DND-41 (cell line): ENCODE results near the gene MMP17.

Experiments
- ATAC-seq: fragments of 200-7000 bp; cut with Tn5 transposase; 3 replicates; pipeline ENCODE4 v1.9.1; 2021; ENCODE audit warnings: low read depth; ENCODE audit not compliant: insufficient read depth
- DNase-seq: peaks from one replicate; pipeline ENCODE4 v3.0.0-alpha.2; 2020
- H2AFZ ChIP-seq: 2 replicates; pipeline ENCODE4 v1.6.0; 2012; ENCODE audit warnings: low read depth, low read length
- H3K27ac ChIP-seq: 2 replicates; pipeline ENCODE4 v1.5.1; 2012; ENCODE audit warnings: low read length, inconsistent platforms
- H3K27me3 ChIP-seq: fragments of 200-600 bp; sonication (generic); 2 replicates; pipeline ENCODE4 v1.6.0; 2012; ENCODE audit warnings: low read length, mild to moderate bottlenecking, inconsistent platforms; ENCODE audit not compliant: insufficient read depth, poor library complexity
- H3K36me3 ChIP-seq: 2 replicates; pipeline ENCODE4 v1.5.1; 2012; ENCODE audit warnings: low read length, inconsistent platforms; ENCODE audit not compliant: insufficient read depth
- H3K4me1 ChIP-seq: 2 replicates; pipeline ENCODE4 v1.5.1; 2012; ENCODE audit warnings: mild to moderate bottlenecking, low read length; ENCODE audit not compliant: insufficient read depth
- H3K4me2 ChIP-seq: 2 replicates; pipeline ENCODE4 v1.6.0; 2012; ENCODE audit warnings: mild to moderate bottlenecking, moderate library complexity, low read length, inconsistent platforms; ENCODE audit not compliant: insufficient read depth
- H3K4me3 ChIP-seq, 2 experiments: fragments of 200-600 bp in 1 of 2; shearing (Covaris generic) in 1 of 2; 2 replicates each; pipeline ENCODE4 v1.5.1; 2012 to 2016; ENCODE audit warnings: inconsistent platforms in 2 of 2, low read length in 2 of 2, mild to moderate bottlenecking in 2 of 2, low read depth in 1 of 2, moderate library complexity in 1 of 2
- H3K79me2 ChIP-seq: 2 replicates; pipeline ENCODE4 v1.6.0; 2012; ENCODE audit warnings: low read length, inconsistent platforms; ENCODE audit not compliant: insufficient read depth
- H3K9ac ChIP-seq: 2 replicates; pipeline ENCODE4 v1.6.0; 2012; ENCODE audit warnings: low read depth, mild to moderate bottlenecking, inconsistent platforms, low read length, moderate library complexity
- H3K9me3 ChIP-seq: 2 replicates; pipeline ENCODE4 v1.5.1; 2012; ENCODE audit warnings: low read length, moderate library complexity, mild to moderate bottlenecking, inconsistent platforms; ENCODE audit not compliant: insufficient read depth, severe bottlenecking
- H4K20me1 ChIP-seq: 2 replicates; pipeline ENCODE4 v1.6.0; 2012; ENCODE audit warnings: low read length; ENCODE audit not compliant: insufficient read depth
- EZH2 ChIP-seq: IDR thresholded peaks from 3 replicates; pipeline ENCODE4 v1.6.1; 2012; ENCODE audit warnings: borderline replicate concordance, low read depth, mild to moderate bottlenecking, moderate library complexity, low read length, inconsistent platforms; ENCODE audit not compliant: severe bottlenecking
- TF ChIP-seq, protein P1 (sequence below): IDR thresholded peaks from 2 replicates; pipeline ENCODE4 v1.5.1; 2012; ENCODE audit warnings: borderline replicate concordance, low read length, moderate library complexity, mild to moderate bottlenecking; ENCODE audit not compliant: poor library complexity, severe bottlenecking; ENCODE audit errors: extremely low read depth

MMP17 gene

DNA sequence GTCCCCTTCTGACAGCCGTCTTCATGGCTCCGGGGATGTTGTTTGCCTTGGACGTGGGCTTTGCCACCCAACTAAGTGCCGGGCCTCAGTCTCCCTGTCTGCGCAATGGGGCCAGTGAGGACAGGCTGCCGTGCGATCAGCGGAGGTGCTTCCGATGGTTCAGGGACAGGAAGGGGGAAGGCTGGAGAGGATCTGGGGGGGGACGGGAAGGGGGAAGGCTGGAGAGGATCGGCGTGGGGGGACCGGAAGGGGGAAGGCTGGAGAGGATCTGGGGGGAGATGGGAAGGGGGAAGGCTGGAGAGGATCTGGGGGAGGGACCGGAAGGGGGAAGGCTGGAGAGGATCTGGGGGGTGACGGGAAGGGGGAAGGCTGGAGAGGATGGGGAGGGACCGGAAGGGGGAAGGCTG, 3.4 kb downstream of the MMP17 start:
- H3K36me3 ChIP-seq = no peaks in the 10 kb centered on the region
- H3K27me3 ChIP-seq = no peaks in the 10 kb centered on the region
- ATAC-seq = no peak
- no peaks in the 10 kb centered on the region for H3K4me1 ChIP-seq
- no peaks in the 10 kb centered on the region for H3K79me2 ChIP-seq
- no peak for DNase-seq
- no peaks in the 10 kb centered on the region for H4K20me1 ChIP-seq
- no peaks in the 10 kb centered on the region for H3K9me3 ChIP-seq
- H3K9ac ChIP-seq = no peak overlapping the region
- no peak overlapping the region for H2AFZ ChIP-seq
- TF ChIP-seq, protein P1, sequence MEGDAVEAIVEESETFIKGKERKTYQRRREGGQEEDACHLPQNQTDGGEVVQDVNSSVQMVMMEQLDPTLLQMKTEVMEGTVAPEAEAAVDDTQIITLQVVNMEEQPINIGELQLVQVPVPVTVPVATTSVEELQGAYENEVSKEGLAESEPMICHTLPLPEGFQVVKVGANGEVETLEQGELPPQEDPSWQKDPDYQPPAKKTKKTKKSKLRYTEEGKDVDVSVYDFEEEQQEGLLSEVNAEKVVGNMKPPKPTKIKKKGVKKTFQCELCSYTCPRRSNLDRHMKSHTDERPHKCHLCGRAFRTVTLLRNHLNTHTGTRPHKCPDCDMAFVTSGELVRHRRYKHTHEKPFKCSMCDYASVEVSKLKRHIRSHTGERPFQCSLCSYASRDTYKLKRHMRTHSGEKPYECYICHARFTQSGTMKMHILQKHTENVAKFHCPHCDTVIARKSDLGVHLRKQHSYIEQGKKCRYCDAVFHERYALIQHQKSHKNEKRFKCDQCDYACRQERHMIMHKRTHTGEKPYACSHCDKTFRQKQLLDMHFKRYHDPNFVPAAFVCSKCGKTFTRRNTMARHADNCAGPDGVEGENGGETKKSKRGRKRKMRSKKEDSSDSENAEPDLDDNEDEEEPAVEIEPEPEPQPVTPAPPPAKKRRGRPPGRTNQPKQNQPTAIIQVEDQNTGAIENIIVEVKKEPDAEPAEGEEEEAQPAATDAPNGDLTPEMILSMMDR = no peak
- no peak for TF ChIP-seq EZH2
- H3K27ac ChIP-seq = no peak overlapping the region
- H3K4me2 ChIP-seq = no peak overlapping the region
- no peak overlapping the region for H3K4me3 ChIP-seq

DNA sequence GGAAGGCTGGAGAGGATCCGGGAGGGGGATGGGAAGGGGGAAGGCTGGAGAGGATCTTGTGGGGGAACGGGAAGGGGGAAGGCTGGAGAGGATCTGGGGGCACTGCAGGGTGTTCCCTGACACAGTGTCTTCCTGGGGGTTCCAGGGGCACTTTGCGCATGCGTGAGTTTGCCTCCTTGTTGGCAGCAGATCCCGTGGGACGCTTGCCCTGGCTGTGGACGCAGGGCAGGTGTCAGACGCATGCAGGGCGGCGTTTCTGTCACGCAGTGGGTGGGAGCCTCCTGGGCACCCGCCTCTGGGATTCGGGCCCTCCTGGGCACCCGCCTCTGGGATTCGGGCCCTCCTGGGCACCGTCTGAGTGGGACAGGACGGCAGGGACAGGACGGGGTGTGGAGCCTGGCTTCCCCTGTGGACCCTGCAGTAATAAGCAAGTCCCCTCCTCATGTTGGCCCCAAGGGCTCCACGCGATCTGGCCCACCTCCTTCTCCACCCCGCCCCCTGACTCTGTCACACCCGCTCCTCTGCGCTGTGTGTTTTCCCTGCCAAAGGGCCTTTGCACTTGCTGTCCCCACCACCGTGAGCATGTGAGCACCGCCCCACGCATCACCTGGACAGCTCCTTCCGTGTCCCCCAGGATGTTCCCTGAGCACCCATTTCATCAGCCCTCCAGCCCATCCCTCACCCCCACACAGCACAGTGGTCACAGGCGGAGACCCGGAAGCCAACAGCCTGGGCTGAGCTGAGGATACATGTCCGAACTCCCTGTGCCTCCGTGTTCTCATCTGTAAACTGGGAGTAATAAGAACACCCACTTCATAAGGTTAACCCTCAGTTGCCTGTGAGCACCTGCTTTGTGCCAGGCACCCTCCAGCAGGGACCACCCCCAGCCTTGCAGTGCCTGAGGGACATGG, 4.4 kb downstream of the MMP17 start:
- H3K9ac ChIP-seq = no peak overlapping the region
- H3K79me2 ChIP-seq = no peaks in the 10 kb centered on the region
- DNase-seq (no peak), ATAC-seq (no peak)
- H3K27me3 ChIP-seq = no peaks in the 10 kb centered on the region
- no peaks in the 10 kb centered on the region for H3K4me1 ChIP-seq
- no peak overlapping the region for H3K4me2 ChIP-seq
- no peaks in the 10 kb centered on the region for H3K36me3 ChIP-seq
- H3K27ac ChIP-seq = no peak overlapping the region
- H2AFZ ChIP-seq = no peak overlapping the region
- no peaks in the 10 kb centered on the region for H3K9me3 ChIP-seq
- no peak for TF ChIP-seq EZH2
- TF ChIP-seq, protein P1 = no peak
- H3K4me3 ChIP-seq = no peak overlapping the region
- no peaks in the 10 kb centered on the region for H4K20me1 ChIP-seq

DNA sequence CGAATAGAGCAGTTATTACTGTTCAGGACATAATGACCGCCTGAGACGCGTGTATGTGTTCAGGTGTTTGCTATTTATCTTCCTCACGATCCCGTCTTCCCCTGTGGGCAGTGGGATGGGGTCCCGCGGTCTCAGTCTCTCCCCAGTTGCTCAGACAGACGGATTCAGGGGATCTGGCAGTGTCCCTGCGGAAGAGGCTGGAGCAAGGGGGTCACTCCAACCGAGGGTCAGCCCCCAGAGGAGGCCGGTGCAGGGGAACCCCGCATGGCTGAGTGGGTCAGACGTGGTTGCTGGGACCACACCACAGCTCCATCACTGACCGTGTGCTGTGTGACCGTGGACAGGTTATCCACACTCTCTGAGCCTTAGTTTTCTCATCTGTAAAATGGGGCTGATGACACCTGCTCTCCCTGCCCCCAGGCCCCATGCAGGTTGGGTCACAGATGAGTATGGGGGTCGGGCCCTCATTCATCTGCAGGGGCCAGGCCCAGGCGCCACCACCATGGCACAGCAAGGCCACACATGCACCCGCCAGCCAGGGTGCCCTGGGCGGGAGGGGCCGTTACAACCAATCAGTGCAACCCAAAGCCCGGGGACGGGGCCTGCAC, 5.2 kb downstream of the MMP17 start:
- Histone ChIP-seq H3K4me2 (no peak overlapping the region), H3K79me2 (no peaks in the 10 kb centered on the region), H3K36me3 (no peaks in the 10 kb centered on the region), H3K4me1 (no peaks in the 10 kb centered on the region), H4K20me1 (no peaks in the 10 kb centered on the region), H3K9me3 (no peaks in the 10 kb centered on the region), H3K27ac (no peak overlapping the region), H2AFZ (no peak overlapping the region), H3K9ac (no peak overlapping the region), H3K27me3 (no peaks in the 10 kb centered on the region), H3K4me3 (no peak overlapping the region)
- DNase-seq (no peak), ATAC-seq (no peak)
- TF ChIP-seq, protein P1 = no peak
- no peak for TF ChIP-seq EZH2
